HCT116 (cell line): ENCODE results near the gene CPNE2. TPM values are rescaled to one million over a fixed set of nuclear protein-coding genes. Genes with fewer than 3 reads are reported as not detected.

ENCODE experiments used
- ATAC-seq: fragments of 200-7000 bp; cut with Tn5 transposase; 2 replicates; pipeline ENCODE4 v1.9.1; 2020; ENCODE audit warnings: mild to moderate bottlenecking, moderate library complexity
- BruUV-seq: library from RNA; stranded (reverse); fragments of 400-500 nt; replicated peaks from 2 replicates; lab custom pipeline; 2021; lab: Mats Ljungman, UMichigan
- CTCF ChIA-PET: fragments of 300-600 bp; sonication (Branson Sonifier 250); formaldehyde crosslinking; loops from one replicate; lab custom pipeline; 2021; ENCODE audit warnings: antibody characterized with exemption; lab: Charles Lee
- POLR2A ChIA-PET: fragments of 300-600, 350-600 bp; sonication (Branson Sonifier 250); formaldehyde crosslinking; loops from one replicate; lab custom pipeline; 2021; ENCODE audit warnings: antibody characterized with exemption; lab: Charles Lee
- RAD21 ChIA-PET, 2 experiments: fragments of 300-600 bp; sonication (Branson Sonifier 250); formaldehyde crosslinking; loops; one replicate each; lab custom pipeline; 2023; ENCODE audit warnings: low total read pairs in 2 of 2; ENCODE audit not compliant: uncharacterized antibody in 2 of 2, unreplicated experiment in 2 of 2, low non-redundant PET in 1 of 2; lab: Charles Lee
- DNase-seq: peaks from one replicate; pipeline ENCODE4 v3.0.0-alpha.2; 2010; ENCODE audit warnings: low read depth, low spot score
- H2AFZ ChIP-seq: fragments of 200-600 bp; shearing (Covaris generic), sonication (generic); 2 replicates; pipeline ENCODE4 v1.6.1; 2017; ENCODE audit warnings: low read depth, mixed run types, mixed read lengths, antibody characterized with exemption, low read length; ENCODE audit not compliant: poor library complexity, severe bottlenecking
- H3K27ac ChIP-seq: 2 replicates; pipeline ENCODE4 v1.5.1; 2012; ENCODE audit warnings: low read depth, low read length
- H3K27me3 ChIP-seq: fragments of 200-600 bp; sonication (generic); 2 replicates; pipeline ENCODE4 v1.6.1; 2016; ENCODE audit warnings: mixed run types, low read length, mixed read lengths; ENCODE audit not compliant: insufficient read depth
- H3K36me3 ChIP-seq, 2 experiments: fragments of 200-500 bp in 1 of 2; fragments of 200-600 bp in 1 of 2; sonication (Bioruptor generic) in 1 of 2; sonication (generic) in 1 of 2; 2 replicates each; pipeline versions ENCODE4 v1.5.1 to v1.6.1; 2014 to 2016; ENCODE audit warnings: low read length in 2 of 2, inconsistent platforms in 1 of 2, mixed read lengths in 1 of 2, mixed run types in 1 of 2; ENCODE audit not compliant: insufficient read depth in 2 of 2, control insufficient read depth in 1 of 2
- H3K4me1 ChIP-seq, 2 experiments: fragments of 200-600 bp in 1 of 2; sonication (generic) in 1 of 2; 2 replicates each; pipeline versions ENCODE4 v1.5.1 to v1.6.1; 2012 to 2017; ENCODE audit warnings: low read length in 2 of 2, inconsistent platforms in 1 of 2, mild to moderate bottlenecking in 1 of 2, mixed read lengths in 1 of 2, mixed run types in 1 of 2, moderate library complexity in 1 of 2; ENCODE audit not compliant: insufficient read depth in 2 of 2, control insufficient read depth in 1 of 2
- H3K4me2 ChIP-seq: fragments of 200-600 bp; sonication (generic); 2 replicates; pipeline ENCODE4 v1.6.1; 2017; ENCODE audit warnings: mixed run types, low read length, mixed read lengths
- H3K4me3 ChIP-seq, 2 experiments: fragments of 200-600 bp in 1 of 2; sonication (generic) in 1 of 2; replicated peaks in 1 of 2; 2 replicates each; pipeline ENCODE4 v1.5.1; 2011 to 2016; ENCODE audit warnings: low read length in 2 of 2, control low read depth in 1 of 2, low read depth in 1 of 2, mild to moderate bottlenecking in 1 of 2, mixed read lengths in 1 of 2, mixed run types in 1 of 2
- H3K79me2 ChIP-seq: fragments of 200-600 bp; sonication (generic); 2 replicates; pipeline ENCODE4 v1.6.1; 2017; ENCODE audit warnings: mild to moderate bottlenecking, mixed run types, low read length, moderate library complexity, mixed read lengths; ENCODE audit not compliant: insufficient read depth
- H3K9ac ChIP-seq: fragments of 200-600 bp; sonication (generic); 2 replicates; pipeline ENCODE4 v1.6.1; 2016; ENCODE audit warnings: low read length, mixed read lengths
- H3K9me2 ChIP-seq: fragments of 200-600 bp; sonication (generic), shearing (Covaris generic); 2 replicates; pipeline ENCODE4 v1.6.1; 2017; ENCODE audit warnings: mixed run types, mild to moderate bottlenecking, moderate library complexity; ENCODE audit not compliant: insufficient read depth
- H3K9me3 ChIP-seq, 2 experiments: fragments of 200-500 bp in 1 of 2; fragments of 200-600 bp in 1 of 2; sonication (Bioruptor generic) in 1 of 2; sonication (generic) in 1 of 2; 2 replicates each; pipeline ENCODE4 v1.6.1; 2014 to 2017; ENCODE audit warnings: low read length in 2 of 2, mixed read lengths in 2 of 2, inconsistent platforms in 1 of 2, low read depth in 1 of 2, mild to moderate bottlenecking in 1 of 2, mixed run types in 1 of 2, moderate library complexity in 1 of 2; ENCODE audit not compliant: control insufficient read depth in 1 of 2, insufficient read depth in 1 of 2
- H4K20me1 ChIP-seq: fragments of 200-600 bp; sonication (generic), shearing (Covaris generic); 2 replicates; pipeline ENCODE4 v1.6.1; 2017; ENCODE audit warnings: mixed run types, mild to moderate bottlenecking, moderate library complexity; ENCODE audit not compliant: insufficient read depth
- ATF3 ChIP-seq: IDR thresholded peaks from 2 replicates; pipeline ENCODE4 v1.6.1; 2012
- CEBPB ChIP-seq: IDR thresholded peaks from 2 replicates; pipeline ENCODE4 v1.6.1; 2012; ENCODE audit warnings: low read depth
- EGR1 ChIP-seq: IDR thresholded peaks from 2 replicates; pipeline ENCODE4 v1.6.1; 2012; ENCODE audit warnings: low read depth
- ELF1 ChIP-seq: IDR thresholded peaks from 2 replicates; pipeline ENCODE4 v1.6.1; 2012; ENCODE audit warnings: low read depth, borderline replicate concordance
- EZH2 ChIP-seq: fragments of 200-600 bp; sonication (generic); IDR thresholded peaks from 2 replicates; pipeline ENCODE4 v1.6.1; 2017; ENCODE audit warnings: antibody characterized with exemption, mixed run types
- EZH2phosphoT487 ChIP-seq: fragments of 200-600 bp; IDR thresholded peaks from 2 replicates; pipeline ENCODE4 v1.6.1; 2018; ENCODE audit warnings: antibody characterized with exemption, borderline replicate concordance
- MAX ChIP-seq: IDR thresholded peaks from 2 replicates; pipeline ENCODE4 v1.6.1; 2012
- SIN3A ChIP-seq: IDR thresholded peaks from 2 replicates; pipeline ENCODE4 v1.6.1; 2012; ENCODE audit warnings: low read depth
- SRF ChIP-seq: IDR thresholded peaks from 2 replicates; pipeline ENCODE4 v1.6.1; 2012; ENCODE audit warnings: low read depth
- TCF7L2 ChIP-seq: IDR thresholded peaks from 2 replicates; pipeline ENCODE4 v1.7.0; 2011; ENCODE audit warnings: borderline replicate concordance, inconsistent platforms; ENCODE audit not compliant: insufficient read depth, insufficient read length; ENCODE audit errors: extremely low read depth
- ZBTB33 ChIP-seq: IDR thresholded peaks from 2 replicates; pipeline ENCODE4 v1.6.1; 2011; ENCODE audit warnings: mild to moderate bottlenecking, low read length, moderate library complexity; ENCODE audit not compliant: insufficient replicate concordance; ENCODE audit errors: extremely low read depth
- ZFX ChIP-seq: fragments of 450-650 bp; IDR thresholded peaks from 2 replicates; pipeline ENCODE4 v1.6.1; 2017
- ZNF274 ChIP-seq: fragments of 200-500 bp; sonication (Bioruptor generic); IDR thresholded peaks from 2 replicates; pipeline ENCODE4 v1.6.1; 2014; ENCODE audit warnings: mild to moderate bottlenecking, low read depth, low read length, inconsistent platforms
- intact Hi-C: fragments of 100-400 bp; cut with micrococcal nuclease; formaldehyde crosslinking; loops from 2 replicates; pipeline ENCODE4 v1.10.0; 2022
- total RNA-seq: library from RNA; stranded (reverse); gene quantifications from one replicate; pipeline ENCODE4 v1.2.1, GENCODE V29; 2021; ENCODE audit not compliant: unreplicated experiment

The CPNE2 gene
- total RNA-seq, 1 experiment from 2014 or later: 31.2 TPM

GRCh38 chr16:57190136-57190535 is 97.8 kb downstream of the CPNE2 start:
- CTCF ChIA-PET: no interaction called here
- Histone ChIP-seq H3K9me3 (no peaks in the 10 kb centered on the region), H3K9me2 (no peaks in the 10 kb centered on the region), H3K9ac (no peak overlapping the region), H2AFZ (no peak overlapping the region), H3K4me2 (no peak overlapping the region), H3K36me3 (no peaks in the 10 kb centered on the region), H3K4me3 (no peak overlapping the region), H3K27me3 (no peaks in the 10 kb centered on the region), H4K20me1 (no peaks in the 10 kb centered on the region), H3K27ac (no peak overlapping the region), H3K79me2 (peaks cover 79% of the 10 kb centered on the region), H3K4me1 (peaks cover 27 to 32% of the 10 kb centered on the region in 2 experiments)
- RAD21 ChIA-PET: no interaction called here
- no TSS peak for BruUV-seq
- no peak for DNase-seq
- ATAC-seq: no peak
- intact Hi-C loops: no loop called here
- POLR2A ChIA-PET: no interaction called here
- TF ChIP-seq ZFX: no peak
- no peak for TF ChIP-seq EGR1
- TF ChIP-seq SIN3A: no peak
- no peak for TF ChIP-seq ZBTB33
- no peak for TF ChIP-seq ZNF274
- TF ChIP-seq MAX: no peak
- no peak for TF ChIP-seq EZH2phosphoT487

- no peak for ATAC-seq
- Histone ChIP-seq H3K4me3 (no peak overlapping the region), H3K4me2 (no peak overlapping the region), H3K27me3 (no peaks in the 10 kb centered on the region), H3K9ac (no peak overlapping the region), H2AFZ (no peak overlapping the region), H3K9me3 (no peaks in the 10 kb centered on the region), H3K27ac (no peak overlapping the region), H4K20me1 (no peaks in the 10 kb centered on the region), H3K4me1 (peaks cover 27 to 34% of the 10 kb centered on the region in 2 experiments), H3K9me2 (no peaks in the 10 kb centered on the region), H3K36me3 (no peaks in the 10 kb centered on the region), H3K79me2 (peaks cover 83% of the 10 kb centered on the region)
- intact Hi-C loops: no loop called here
- CTCF ChIA-PET: no interaction called here
- DNase-seq: no peak
- BruUV-seq: no TSS peak
- RAD21 ChIA-PET: no interaction called here
- POLR2A ChIA-PET: no interaction called here
- TF ChIP-seq CEBPB (no peak), EZH2 (no peak), EZH2phosphoT487 (no peak), EGR1 (no peak), ATF3 (no peak), ELF1 (no peak), ZNF274 (no peak), TCF7L2 (no peak), ZBTB33 (no peak), SRF (no peak)
Observed at GRCh38 chr16:57191056-57191571, 98.7 kb downstream of the CPNE2 start.
